ENCODE data around the gene ARF6.
"Not testable (repeated sequence)": the region's sequence is repeated elsewhere in the genome, so short reads cannot be mapped to it uniquely, and the experiment has no call there.

The ARF6 gene

GRCh38 chr14:49897965-49898364, 5.1 kb downstream of the ARF6 start:
- H3K4me3 ChIP-seq (ENCODE audit: low read depth, low read length), result no peak overlapping the region
- TF ChIP-seq, protein P1, sequence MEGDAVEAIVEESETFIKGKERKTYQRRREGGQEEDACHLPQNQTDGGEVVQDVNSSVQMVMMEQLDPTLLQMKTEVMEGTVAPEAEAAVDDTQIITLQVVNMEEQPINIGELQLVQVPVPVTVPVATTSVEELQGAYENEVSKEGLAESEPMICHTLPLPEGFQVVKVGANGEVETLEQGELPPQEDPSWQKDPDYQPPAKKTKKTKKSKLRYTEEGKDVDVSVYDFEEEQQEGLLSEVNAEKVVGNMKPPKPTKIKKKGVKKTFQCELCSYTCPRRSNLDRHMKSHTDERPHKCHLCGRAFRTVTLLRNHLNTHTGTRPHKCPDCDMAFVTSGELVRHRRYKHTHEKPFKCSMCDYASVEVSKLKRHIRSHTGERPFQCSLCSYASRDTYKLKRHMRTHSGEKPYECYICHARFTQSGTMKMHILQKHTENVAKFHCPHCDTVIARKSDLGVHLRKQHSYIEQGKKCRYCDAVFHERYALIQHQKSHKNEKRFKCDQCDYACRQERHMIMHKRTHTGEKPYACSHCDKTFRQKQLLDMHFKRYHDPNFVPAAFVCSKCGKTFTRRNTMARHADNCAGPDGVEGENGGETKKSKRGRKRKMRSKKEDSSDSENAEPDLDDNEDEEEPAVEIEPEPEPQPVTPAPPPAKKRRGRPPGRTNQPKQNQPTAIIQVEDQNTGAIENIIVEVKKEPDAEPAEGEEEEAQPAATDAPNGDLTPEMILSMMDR (conservative IDR thresholded peaks at IDR 0.05; ENCODE audit: low read depth, low read length), result no peak
- DNase-seq (ENCODE audit: low read depth), result no peak

- TF ChIP-seq, protein P1 (conservative IDR thresholded peaks at IDR 0.05; ENCODE audit: low read depth, low read length), result no peak
- DNase-seq (ENCODE audit: low read depth), result no peak
- H3K4me3 ChIP-seq (ENCODE audit: low read depth, low read length), result no peak overlapping the region
Observed at GRCh38 chr14:49898485-49898884, 5.6 kb downstream of the ARF6 start.

GRCh38 chr14:49900973-49901372, 8.1 kb downstream of the ARF6 start:
- TF ChIP-seq, protein P1 (conservative IDR thresholded peaks at IDR 0.05; ENCODE audit: low read depth, low read length), result no peak
- H3K4me3 ChIP-seq (ENCODE audit: low read depth, low read length), result no peak overlapping the region
- no peak for DNase-seq (ENCODE audit: low read depth)

- DNase-seq (ENCODE audit: low read depth); H3K4me3 ChIP-seq (ENCODE audit: low read depth, low read length): not testable (repeated sequence)
Observed at GRCh38 chr14:49902679-49903246, 9.9 kb downstream of the ARF6 start.

- TF ChIP-seq, protein P1 (conservative IDR thresholded peaks at IDR 0.05; ENCODE audit: low read depth, low read length), result no peak
- no peak overlapping the region for H3K4me3 ChIP-seq (ENCODE audit: low read depth, low read length)
- no peak for DNase-seq (ENCODE audit: low read depth)
Observed at GRCh38 chr14:49904270-49904669, 11.4 kb downstream of the ARF6 start.

DNA sequence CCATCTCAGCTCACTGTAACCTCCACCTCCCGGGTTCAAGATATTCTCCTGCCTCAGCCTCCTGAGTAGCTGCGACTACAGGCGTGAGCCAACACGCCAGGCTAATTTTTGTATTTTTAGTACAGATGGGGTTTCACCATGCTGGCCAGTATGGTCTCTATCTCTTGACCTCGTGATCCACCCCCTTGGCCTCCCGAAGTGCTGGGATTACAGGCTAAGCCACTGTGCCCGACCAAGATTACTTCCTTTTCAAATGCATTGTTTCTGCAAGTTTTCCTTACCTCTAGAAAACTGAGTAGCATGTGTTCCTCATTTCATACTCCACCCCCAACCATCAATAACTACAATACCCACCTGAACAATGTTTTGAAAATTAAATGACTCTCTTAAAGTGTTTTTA, 13.1 kb downstream of the ARF6 start:
- DNase-seq (ENCODE audit: low read depth), result no peak
- no peak overlapping the region for H3K4me3 ChIP-seq (ENCODE audit: low read depth, low read length)
- TF ChIP-seq, protein P1 (conservative IDR thresholded peaks at IDR 0.05; ENCODE audit: low read depth, low read length), result no peak

- DNase-seq (ENCODE audit: low read depth), result no peak
- no peak overlapping the region for H3K4me3 ChIP-seq (ENCODE audit: low read depth, low read length)
- TF ChIP-seq, protein P1 (conservative IDR thresholded peaks at IDR 0.05; ENCODE audit: low read depth, low read length), result no peak
Observed at GRCh38 chr14:49907186-49907585, 14.3 kb downstream of the ARF6 start.
